ENCODE data around the gene ZNF189.

DNA sequence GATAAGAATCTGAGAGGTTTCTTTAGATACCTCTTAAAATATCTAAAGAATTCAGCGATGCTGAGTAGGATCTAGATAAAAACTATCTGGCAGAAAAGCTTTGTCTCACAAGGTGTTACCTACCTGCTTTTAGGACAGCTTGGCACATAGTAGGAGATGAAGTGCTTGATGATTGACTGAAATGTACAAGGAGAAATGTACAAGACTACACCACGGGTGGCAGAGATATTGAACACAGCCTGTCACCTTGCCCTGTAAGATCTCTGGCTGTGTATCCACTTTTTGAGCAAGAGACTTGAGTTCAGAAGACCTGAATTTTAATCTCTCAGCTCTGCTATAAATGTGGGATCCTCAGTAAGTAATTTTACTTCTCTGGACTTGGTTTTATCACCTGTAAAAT is 21.2 kb downstream of the ZNF189 start:
- TF ChIP-seq, protein P1, sequence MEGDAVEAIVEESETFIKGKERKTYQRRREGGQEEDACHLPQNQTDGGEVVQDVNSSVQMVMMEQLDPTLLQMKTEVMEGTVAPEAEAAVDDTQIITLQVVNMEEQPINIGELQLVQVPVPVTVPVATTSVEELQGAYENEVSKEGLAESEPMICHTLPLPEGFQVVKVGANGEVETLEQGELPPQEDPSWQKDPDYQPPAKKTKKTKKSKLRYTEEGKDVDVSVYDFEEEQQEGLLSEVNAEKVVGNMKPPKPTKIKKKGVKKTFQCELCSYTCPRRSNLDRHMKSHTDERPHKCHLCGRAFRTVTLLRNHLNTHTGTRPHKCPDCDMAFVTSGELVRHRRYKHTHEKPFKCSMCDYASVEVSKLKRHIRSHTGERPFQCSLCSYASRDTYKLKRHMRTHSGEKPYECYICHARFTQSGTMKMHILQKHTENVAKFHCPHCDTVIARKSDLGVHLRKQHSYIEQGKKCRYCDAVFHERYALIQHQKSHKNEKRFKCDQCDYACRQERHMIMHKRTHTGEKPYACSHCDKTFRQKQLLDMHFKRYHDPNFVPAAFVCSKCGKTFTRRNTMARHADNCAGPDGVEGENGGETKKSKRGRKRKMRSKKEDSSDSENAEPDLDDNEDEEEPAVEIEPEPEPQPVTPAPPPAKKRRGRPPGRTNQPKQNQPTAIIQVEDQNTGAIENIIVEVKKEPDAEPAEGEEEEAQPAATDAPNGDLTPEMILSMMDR (IDR thresholded peaks at IDR 0.05), result no peak
- no peak for TF ChIP-seq POLR2A (IDR thresholded peaks at IDR 0.05)

All from uterus (tissue), 2 donors.